ENCODE results near the gene C18orf63.

The C18orf63 gene

DNA sequence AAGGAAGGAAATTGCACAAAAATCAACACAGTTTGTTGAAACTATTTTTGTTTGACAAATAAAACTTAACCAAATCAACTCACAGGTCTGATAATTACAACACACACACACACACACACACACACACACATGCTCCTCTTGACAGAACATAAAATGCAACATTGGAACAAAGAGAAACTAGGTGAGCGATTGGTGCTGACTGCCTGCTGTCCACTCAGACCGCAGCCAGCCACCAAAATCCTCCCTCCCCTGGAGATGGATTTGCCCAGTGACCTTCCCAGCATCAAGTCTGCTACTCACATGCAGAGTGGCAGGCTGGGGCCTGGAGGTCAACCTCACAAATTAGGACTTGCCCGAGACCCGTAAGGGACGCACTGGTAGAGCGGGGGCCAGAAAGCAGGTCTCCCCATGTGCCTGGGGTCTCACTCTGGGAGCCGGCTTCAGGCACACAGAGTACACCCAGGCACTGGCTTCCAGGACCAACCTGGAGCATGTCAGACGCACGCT, 80.1 kb downstream of the C18orf63 start:
- H4K20me1 ChIP-seq (ENCODE audit: insufficient read depth, low read length, poor library complexity, severe bottlenecking) = no peaks in the 10 kb centered on the region
- no peak overlapping the region for H3K4me3 ChIP-seq (ENCODE audit: low read length, poor library complexity, severe bottlenecking)
- TF ChIP-seq, protein P1, sequence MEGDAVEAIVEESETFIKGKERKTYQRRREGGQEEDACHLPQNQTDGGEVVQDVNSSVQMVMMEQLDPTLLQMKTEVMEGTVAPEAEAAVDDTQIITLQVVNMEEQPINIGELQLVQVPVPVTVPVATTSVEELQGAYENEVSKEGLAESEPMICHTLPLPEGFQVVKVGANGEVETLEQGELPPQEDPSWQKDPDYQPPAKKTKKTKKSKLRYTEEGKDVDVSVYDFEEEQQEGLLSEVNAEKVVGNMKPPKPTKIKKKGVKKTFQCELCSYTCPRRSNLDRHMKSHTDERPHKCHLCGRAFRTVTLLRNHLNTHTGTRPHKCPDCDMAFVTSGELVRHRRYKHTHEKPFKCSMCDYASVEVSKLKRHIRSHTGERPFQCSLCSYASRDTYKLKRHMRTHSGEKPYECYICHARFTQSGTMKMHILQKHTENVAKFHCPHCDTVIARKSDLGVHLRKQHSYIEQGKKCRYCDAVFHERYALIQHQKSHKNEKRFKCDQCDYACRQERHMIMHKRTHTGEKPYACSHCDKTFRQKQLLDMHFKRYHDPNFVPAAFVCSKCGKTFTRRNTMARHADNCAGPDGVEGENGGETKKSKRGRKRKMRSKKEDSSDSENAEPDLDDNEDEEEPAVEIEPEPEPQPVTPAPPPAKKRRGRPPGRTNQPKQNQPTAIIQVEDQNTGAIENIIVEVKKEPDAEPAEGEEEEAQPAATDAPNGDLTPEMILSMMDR (conservative IDR thresholded peaks at IDR 0.05; ENCODE audit: low read length) = no peak
- no peak for TF ChIP-seq EZH2phosphoT487 (IDR thresholded peaks at IDR 0.05; ENCODE audit: borderline replicate concordance)
- no peak overlapping the region for H2AFZ ChIP-seq (ENCODE audit: low read length)
- no peaks in the 10 kb centered on the region for H3F3A ChIP-seq (ENCODE audit: low read depth)
- H3K9me3 ChIP-seq (ENCODE audit: insufficient read depth, low read depth, low read length) = no peaks in the 10 kb centered on the region
- no peaks in the 10 kb centered on the region for H3K27me3 ChIP-seq (ENCODE audit: insufficient read depth, low read length, poor library complexity, severe bottlenecking)
- no peaks in the 10 kb centered on the region for H3K79me2 ChIP-seq (ENCODE audit: insufficient read depth, low read length)
- no peaks in the 10 kb centered on the region for H3K9me2 ChIP-seq (replicated peaks; ENCODE audit: low read depth, low read length)
- no peak overlapping the region for H3K9ac ChIP-seq (ENCODE audit: low read depth, low read length, poor library complexity, severe bottlenecking)
- H3K36me3 ChIP-seq (ENCODE audit: insufficient read depth, low read length) = no peaks in the 10 kb centered on the region
- no peak overlapping the region for H3K4me2 ChIP-seq (ENCODE audit: low read depth, low read length, poor library complexity, severe bottlenecking)
- peaks cover 7% of the 10 kb centered on the region for H3K4me1 ChIP-seq (ENCODE audit: insufficient read depth, low read length, poor library complexity, severe bottlenecking)

DNA sequence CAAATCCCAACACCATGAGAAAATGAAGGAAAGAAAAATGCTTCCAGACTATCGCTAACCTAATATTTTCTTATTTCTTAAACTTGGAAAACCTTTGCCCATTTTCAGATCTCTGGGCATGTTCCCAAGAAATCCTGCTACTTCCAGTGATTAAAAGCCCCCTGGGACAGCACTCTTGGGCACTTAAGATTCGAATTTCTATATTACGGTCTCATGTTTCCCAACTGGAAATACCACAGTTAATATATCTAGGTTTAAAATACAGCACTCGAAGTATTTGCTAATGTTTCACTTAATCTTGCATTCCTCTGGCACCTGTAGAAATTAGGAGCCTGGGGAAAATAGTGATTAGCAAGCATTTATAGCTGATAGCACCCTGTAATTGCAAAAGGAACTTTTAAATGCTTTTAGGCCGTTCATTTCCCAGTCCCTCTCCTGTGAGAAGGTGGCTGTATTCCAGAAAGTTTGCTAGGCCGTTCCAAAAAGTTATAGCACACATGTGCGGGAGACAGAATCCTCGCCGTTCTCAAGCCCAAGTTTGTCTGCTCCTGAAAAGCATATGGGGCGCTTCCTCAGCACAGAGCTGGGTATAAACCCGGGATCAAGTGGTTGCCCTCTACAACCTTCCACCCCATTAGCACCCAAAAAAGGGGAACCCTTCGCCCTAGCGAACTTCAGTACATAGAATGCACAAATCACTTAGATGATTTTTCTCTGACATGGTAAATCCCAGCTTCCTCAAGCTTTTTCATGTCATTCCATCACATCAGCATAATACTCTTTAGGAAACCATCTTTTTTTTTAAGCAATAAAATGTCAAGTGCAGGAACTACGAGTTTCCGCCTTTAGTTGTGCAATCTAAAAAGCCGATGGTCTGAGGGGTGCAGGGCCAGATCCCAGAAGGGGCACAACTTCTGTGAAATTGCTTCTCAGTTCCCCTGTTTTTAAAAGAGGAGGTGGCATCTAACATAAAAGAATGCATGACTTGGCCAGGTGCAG, 80.8 kb downstream of the C18orf63 start:
- Histone ChIP-seq H3K4me1 (ENCODE audit: insufficient read depth, low read length, poor library complexity, severe bottlenecking) (no peaks in the 10 kb centered on the region), H3F3A (ENCODE audit: low read depth) (no peaks in the 10 kb centered on the region), H4K20me1 (ENCODE audit: insufficient read depth, low read length, poor library complexity, severe bottlenecking) (no peaks in the 10 kb centered on the region), H3K36me3 (ENCODE audit: insufficient read depth, low read length) (no peaks in the 10 kb centered on the region), H3K9me2 (replicated peaks; ENCODE audit: low read depth, low read length) (no peaks in the 10 kb centered on the region), H3K79me2 (ENCODE audit: insufficient read depth, low read length) (no peaks in the 10 kb centered on the region), H3K4me3 (ENCODE audit: low read length, poor library complexity, severe bottlenecking) (no peak overlapping the region), H2AFZ (ENCODE audit: low read length) (no peak overlapping the region), H3K9ac (ENCODE audit: low read depth, low read length, poor library complexity, severe bottlenecking) (no peak overlapping the region), H3K4me2 (ENCODE audit: low read depth, low read length, poor library complexity, severe bottlenecking) (no peak overlapping the region), H3K9me3 (ENCODE audit: insufficient read depth, low read depth, low read length) (no peaks in the 10 kb centered on the region), H3K27me3 (ENCODE audit: insufficient read depth, low read length, poor library complexity, severe bottlenecking) (no peaks in the 10 kb centered on the region)
- TF ChIP-seq, protein P1 (conservative IDR thresholded peaks at IDR 0.05; ENCODE audit: low read length) = no peak
- TF ChIP-seq EZH2phosphoT487 (IDR thresholded peaks at IDR 0.05; ENCODE audit: borderline replicate concordance) = no peak

DNA sequence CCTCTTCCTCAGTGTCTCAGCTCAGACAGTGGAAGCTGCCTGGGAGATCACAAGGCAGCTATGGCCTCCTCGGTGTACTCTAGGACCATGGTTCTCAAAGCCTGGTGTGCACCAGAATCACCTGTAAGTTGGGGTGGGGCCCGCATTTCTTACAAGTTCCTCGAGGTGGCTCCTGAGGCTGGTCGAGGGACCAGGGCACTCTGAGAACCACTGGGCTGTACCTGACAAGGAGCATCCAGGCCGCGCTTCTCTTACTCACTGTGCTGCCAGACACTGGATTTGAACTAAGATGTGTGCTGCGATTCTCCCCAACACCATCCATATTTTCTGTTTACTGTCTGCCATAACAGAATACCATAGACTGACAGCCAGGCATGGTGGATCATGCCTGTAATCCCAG, 81.9 kb downstream of the C18orf63 start:
- H4K20me1 ChIP-seq (ENCODE audit: insufficient read depth, low read length, poor library complexity, severe bottlenecking) = no peaks in the 10 kb centered on the region
- no peaks in the 10 kb centered on the region for H3K9me2 ChIP-seq (replicated peaks; ENCODE audit: low read depth, low read length)
- H3K36me3 ChIP-seq (ENCODE audit: insufficient read depth, low read length) = no peaks in the 10 kb centered on the region
- H3K9ac ChIP-seq (ENCODE audit: low read depth, low read length, poor library complexity, severe bottlenecking) = no peak overlapping the region
- no peaks in the 10 kb centered on the region for H3F3A ChIP-seq (ENCODE audit: low read depth)
- no peaks in the 10 kb centered on the region for H3K9me3 ChIP-seq (ENCODE audit: insufficient read depth, low read depth, low read length)
- no peak overlapping the region for H2AFZ ChIP-seq (ENCODE audit: low read length)
- no peak overlapping the region for H3K4me3 ChIP-seq (ENCODE audit: low read length, poor library complexity, severe bottlenecking)
- TF ChIP-seq EZH2phosphoT487 (IDR thresholded peaks at IDR 0.05; ENCODE audit: borderline replicate concordance) = no peak
- TF ChIP-seq, protein P1 (conservative IDR thresholded peaks at IDR 0.05; ENCODE audit: low read length) = no peak
- no peaks in the 10 kb centered on the region for H3K79me2 ChIP-seq (ENCODE audit: insufficient read depth, low read length)
- no peak overlapping the region for H3K4me2 ChIP-seq (ENCODE audit: low read depth, low read length, poor library complexity, severe bottlenecking)
- no peaks in the 10 kb centered on the region for H3K27me3 ChIP-seq (ENCODE audit: insufficient read depth, low read length, poor library complexity, severe bottlenecking)
- no peaks in the 10 kb centered on the region for H3K4me1 ChIP-seq (ENCODE audit: insufficient read depth, low read length, poor library complexity, severe bottlenecking)
